ENCODE data around the gene SLC22A12. TPM values are rescaled to one million over a fixed set of nuclear protein-coding genes. Genes with fewer than 3 reads are reported as not detected.

SLC22A12 gene
- total and polyA plus RNA-seq, 2 of the 8 experiments (the other 6 are each of a cell fraction or from before 2014, with no cell fraction given) = not detected

GRCh38 chr11:64558869-64559268 is 32.2 kb upstream of the SLC22A12 start:
- H3K9ac ChIP-seq (replicated peaks in 1 of 4; ENCODE audit: extremely low read depth in 1 of 4, low read depth in 3 of 4, low read length in 3 of 4) = no peak overlapping the region
- no peaks in the 10 kb centered on the region for H3K79me1 ChIP-seq (ENCODE audit: low read depth, low read length)
- H3K4ac ChIP-seq (replicated peaks; ENCODE audit: insufficient read length, low read depth, low read length) = peak overlapping the region; percentile 83
- H3K56ac ChIP-seq (replicated peaks; ENCODE audit: insufficient read length, low read depth, low read length) = peak overlapping the region; percentile 28
- H3K23me2 ChIP-seq (ENCODE audit: low read depth, low read length) = no peaks in the 10 kb centered on the region
- H2BK15ac ChIP-seq (ENCODE audit: low read length) = peak overlapping the region; percentile 92; the same call in 1 of the 2 replicates
- H2BK120ac ChIP-seq (replicated peaks; ENCODE audit: low read depth, low read length) = peak overlapping the region; percentile 97
- H3K9me3 ChIP-seq (ENCODE audit: insufficient read depth in 2 of 2, low read depth in 1 of 2, low read length in 1 of 2) = no peaks in the 10 kb centered on the region
- FAIRE-seq (no peak), DNase-seq (ENCODE audit: low read depth in 1 of 2, low spot score in 2 of 2) (no peak)
- peak overlapping the region; percentile 92 for H4K91ac ChIP-seq (replicated peaks; ENCODE audit: insufficient read length, low read length)
- H3K14ac ChIP-seq (ENCODE audit: insufficient read length) = no peak overlapping the region
- H2BK5ac ChIP-seq (ENCODE audit: low read depth, low read length) = peak overlapping the region; percentile 97; the same call in 1 of the 2 replicates
- peak overlapping the region; percentile 100; the same call in 1 of the 2 replicates for H2BK20ac ChIP-seq (ENCODE audit: low read length)
- peak overlapping the region; percentile 42; the same call in 1 of the 2 replicates for H4K8ac ChIP-seq (ENCODE audit: extremely low read depth, insufficient read depth, low read length)
- peak overlapping the region; percentile 81 for H3K18ac ChIP-seq (ENCODE audit: extremely low read depth, low read length)
- peak overlapping the region; percentile 84; the same call in 1 of the 2 replicates for H2AK5ac ChIP-seq (ENCODE audit: low read depth, low read length)
- H3K36me3 ChIP-seq (ENCODE audit: control insufficient read depth in 2 of 4, insufficient read depth in 4 of 4, low read length in 3 of 4) = no peaks in the 10 kb centered on the region
- peaks cover 0 to 26% (median 18%) of the 10 kb centered on the region in 4 experiments; a peak in 6 of 7 replicates for H3K4me1 ChIP-seq (replicated peaks in 1 of 4; ENCODE audit: control insufficient read depth in 3 of 4, insufficient read depth in 4 of 4, low read length in 3 of 4)
- H3K4me2 ChIP-seq (ENCODE audit: insufficient read depth in 1 of 2, low read depth in 2 of 2, low read length in 2 of 2) = no peak overlapping the region
- WGBS, 2 experiments (ENCODE audit: extremely low coverage in 1 of 2, insufficient coverage in 1 of 2, insufficient read length in 1 of 2, insufficient replicate concordance in 2 of 2, low coverage in 1 of 2, low lambda C conversion rate in 2 of 2, missing lambda C conversion rate in 1 of 2) = 89% methylated on average over 9 of the region's 9 CpGs; no CpG with 5 or more reads in 1 of the 2 experiments
- H3K23ac ChIP-seq (ENCODE audit: insufficient read length) = no peak overlapping the region
- H3K79me2 ChIP-seq (ENCODE audit: control insufficient read depth in 1 of 2, insufficient read depth in 2 of 2, low read length in 2 of 2) = no peaks in the 10 kb centered on the region
- no peaks in the 10 kb centered on the region; a peak in 3 of 7 replicates for H3K27me3 ChIP-seq (replicated peaks in 1 of 4; ENCODE audit: control insufficient read depth in 3 of 4, extremely low read depth in 1 of 4, insufficient read depth in 3 of 4, low read length in 3 of 4)
- no peaks in the 10 kb centered on the region for H4K20me1 ChIP-seq (replicated peaks in 1 of 2; ENCODE audit: control insufficient read depth in 1 of 2, insufficient read depth in 2 of 2, low read length in 2 of 2)
- peak overlapping the region; percentile 6 for H4K5ac ChIP-seq (ENCODE audit: insufficient read length, low read depth, low read length)
- no peak for TF ChIP-seq TAF1 (IDR thresholded peaks at IDR 0.05; ENCODE audit: low read depth, low read length)
- TF ChIP-seq GABPA (IDR thresholded peaks at IDR 0.05; ENCODE audit: borderline replicate concordance, insufficient read depth, low read length) = no peak
- no peak for TF ChIP-seq POLR2A (IDR thresholded peaks at IDR 0.05; ENCODE audit: control extremely low read depth in 1 of 2, low read depth in 2 of 2, low read length in 2 of 2)
- TF ChIP-seq BACH1 (IDR thresholded peaks at IDR 0.05; ENCODE audit: low read length) = no peak
- no peak for TF ChIP-seq SAP30 (IDR thresholded peaks at IDR 0.05; ENCODE audit: insufficient read depth, insufficient replicate concordance, low read length)
- no peak for TF ChIP-seq KDM1A (IDR thresholded peaks at IDR 0.05; ENCODE audit: borderline replicate concordance, low read length)
- no peak for TF ChIP-seq SIN3A (conservative IDR thresholded peaks at IDR 0.05 in 1 of 2, IDR thresholded peaks at IDR 0.05 in 1 of 2; ENCODE audit: low read depth in 1 of 2, low read length in 2 of 2)
- TF ChIP-seq POU5F1 (IDR thresholded peaks at IDR 0.05; ENCODE audit: low read depth, low read length) = no peak
- H3K4me3 ChIP-seq (ENCODE audit: extremely low read depth in 1 of 4, insufficient read depth in 2 of 4, low read depth in 3 of 4, low read length in 4 of 4) = no peak overlapping the region
- H2AFZ ChIP-seq (ENCODE audit: low read length) = peak overlapping the region; percentile 13; the same call in 1 of the 2 replicates
- H2BK12ac ChIP-seq (ENCODE audit: low read depth, low read length) = peak overlapping the region; percentile 100
- ChIA-PET CTCF (ENCODE audit: partially characterized antibody) (interaction anchor here (0.9 to 3.8 kb wide), 9 partner anchors 11 to 234 kb away, joined by 3 to 62 read pairs (median 6); no protein-coding TSS in a partner anchor), POLR2A (ENCODE audit: partially characterized antibody) (interaction anchor here (0.6 to 1.4 kb wide), 2 partner anchors 89 to 536 kb away, joined by 3 read pairs; no protein-coding TSS in a partner anchor)
- no peak overlapping the region; the same call in 1 of the 2 replicates for H3K27ac ChIP-seq (ENCODE audit: low read depth, low read length)

Measured in H1 (cell line).